RPMI7951 (cell line): ENCODE data around the gene MLC1. TPM values are rescaled to one million over a fixed set of nuclear protein-coding genes. Genes with fewer than 3 reads are reported as not detected.
A peak's percentile ranks its signal among the peaks of the same experiment; 100 is the strongest.

ENCODE experiments used
- DNase-seq: peaks from one replicate; pipeline ENCODE4 v3.0.0-alpha.2; 2012; ENCODE audit warnings: low read depth
- total RNA-seq: library from RNA; depleted of rRNA; stranded (reverse); fragments of >200 nt; shearing (Covaris generic); gene quantifications from 2 replicates; pipeline ENCODE4 v1.2.3, GENCODE V29; 2014

The MLC1 gene
- total RNA-seq, 1 experiment from 2014 or later: not detected

- no peak for DNase-seq
Observed at GRCh38 chr22:50076646-50077535, 8.3 kb downstream of the MLC1 start.

GRCh38 chr22:50074551-50075530 lies 10.4 kb downstream of the MLC1 start:
- no peak for DNase-seq

GRCh38 chr22:50074056-50074455 lies 11.2 kb downstream of the MLC1 start:
- no peak for DNase-seq

GRCh38 chr22:50072714-50073538 lies 12.3 kb downstream of the MLC1 start:
- DNase-seq: no peak

- no peak for DNase-seq
Observed at GRCh38 chr22:50072167-50072555, 13.1 kb downstream of the MLC1 start.

GRCh38 chr22:50071432-50072166 lies 13.6 kb downstream of the MLC1 start:
- peak; percentile 22 for DNase-seq

GRCh38 chr22:50070366-50070765 lies 14.9 kb downstream of the MLC1 start:
- DNase-seq: no peak

- DNase-seq: no peak
Observed at GRCh38 chr22:50068096-50068495, 17.1 kb downstream of the MLC1 start.

- no peak for DNase-seq
Observed at GRCh38 chr22:50067244-50067643, 18.0 kb downstream of the MLC1 start.

- no peak for DNase-seq
Observed at GRCh38 chr22:50064453-50064852, 20.8 kb downstream of the MLC1 start.

GRCh38 chr22:50063589-50064393 lies 21.4 kb downstream of the MLC1 start:
- no peak for DNase-seq

GRCh38 chr22:50062509-50063135 lies 22.6 kb downstream of the MLC1 start:
- no peak for DNase-seq

GRCh38 chr22:50061824-50062355 lies 23.3 kb downstream of the MLC1 start:
- no peak for DNase-seq

- DNase-seq: no peak
Observed at GRCh38 chr22:50061141-50061823, 23.9 kb downstream of the MLC1 start.

- DNase-seq: no peak
Observed at GRCh38 chr22:50060441-50061140, 24.6 kb downstream of the MLC1 start.

GRCh38 chr22:50059881-50060262 lies 25.4 kb downstream of the MLC1 start:
- no peak for DNase-seq

GRCh38 chr22:50058906-50059880 lies 26.0 kb downstream of the MLC1 start:
- DNase-seq: peak; percentile 6
